HepG2 (cell line): ENCODE measurements around the gene GMPPB. TPM values are rescaled to one million over a fixed set of nuclear protein-coding genes. Genes with fewer than 3 reads are reported as not detected.

ENCODE experiments used
- ATF2 ChIP-seq: sonication (generic); formaldehyde crosslinking; IDR thresholded peaks from 2 replicates; pipeline ENCODE4 v1.4.0; 2020; ENCODE audit warnings: missing genetic modification reagents
- CBX1 ChIP-seq: IDR thresholded peaks from one replicate; pipeline ENCODE4 v1.6.1; 2016; ENCODE audit warnings: antibody characterized with exemption, low read depth
- FLYWCH1 ChIP-seq: sonication (generic); formaldehyde crosslinking; IDR thresholded peaks from 2 replicates; pipeline ENCODE4 v1.8.1; 2023; ENCODE audit warnings: mild to moderate bottlenecking, missing genetic modification reagents
- HDAC6 ChIP-seq: fragments of 200-600 bp; sonication (generic); IDR thresholded peaks from 2 replicates; pipeline ENCODE4 v1.7.0; 2017; ENCODE audit warnings: mild to moderate bottlenecking, antibody characterized with exemption, low read length, low read depth
- KDM6A ChIP-seq: IDR thresholded peaks from 2 replicates; pipeline ENCODE4 v1.6.1; 2016; ENCODE audit warnings: low read depth
- NFATC3 ChIP-seq: sonication (generic); formaldehyde crosslinking; IDR thresholded peaks from 2 replicates; pipeline ENCODE4 v1.5.1; 2020; ENCODE audit warnings: mild to moderate bottlenecking, missing genetic modification reagents
- RCOR2 ChIP-seq: IDR thresholded peaks from 2 replicates; pipeline ENCODE4 v1.6.1; 2016; ENCODE audit warnings: missing biosample characterization, missing genetic modification reagents
- SMYD3 ChIP-seq: sonication (generic); formaldehyde crosslinking; IDR thresholded peaks from 2 replicates; pipeline ENCODE4 v1.8.1; 2023; ENCODE audit warnings: mild to moderate bottlenecking, missing genetic modification reagents
- TAF1 ChIP-seq: sonication (generic); formaldehyde crosslinking; IDR thresholded peaks from 2 replicates; pipeline ENCODE4 v1.4.0; 2020; ENCODE audit warnings: missing genetic modification reagents
- YY1 ChIP-seq: IDR thresholded peaks from 2 replicates; pipeline ENCODE4 v1.6.1; 2011; ENCODE audit warnings: low read length, low read depth, moderate library complexity, mild to moderate bottlenecking; ENCODE audit not compliant: insufficient read depth, insufficient replicate concordance
- ZFP82 ChIP-seq: sonication (generic); formaldehyde crosslinking; IDR thresholded peaks from 2 replicates; pipeline ENCODE4 v1.5.1; 2020; ENCODE audit warnings: mild to moderate bottlenecking, missing genetic modification reagents, borderline replicate concordance
- ZNF296 ChIP-seq: sonication (generic); formaldehyde crosslinking; conservative IDR thresholded peaks from 2 replicates; pipeline ENCODE4 v1.5.0; 2020; ENCODE audit warnings: mild to moderate bottlenecking, missing genetic modification reagents
- ZNF503 ChIP-seq: sonication (generic); formaldehyde crosslinking; IDR thresholded peaks from 2 replicates; pipeline ENCODE4 v1.4.0; 2020; ENCODE audit warnings: missing genetic modification reagents
- ZNF713 ChIP-seq: sonication (generic); formaldehyde crosslinking; IDR thresholded peaks from 2 replicates; pipeline ENCODE4 v1.4.0; 2020; ENCODE audit warnings: mild to moderate bottlenecking, missing genetic modification reagents
- ZNF724P ChIP-seq: sonication (generic); formaldehyde crosslinking; IDR thresholded peaks from 2 replicates; pipeline ENCODE4 v1.8.0; 2022; ENCODE audit warnings: missing genetic modification reagents, borderline replicate concordance
- polyA plus RNA-seq, 8 experiments: library from polyadenylated mRNA; depleted of rRNA in 3 of 8; stranded (reverse) in 7 of 8; unstranded in 1 of 8; fragments of >200 nt; fragmentation: Illumina TruSeq in 4 of 8; extraction: Trizol in 4 of 8; gene quantifications; 2 replicates each; pipeline versions ENCODE4 v1.2.1 to v1.2.3, GENCODE V29; 2011 to 2016; ENCODE audit warnings: low read depth in 4 of 8, missing spikeins in 1 of 8, mixed read lengths in 1 of 8; ENCODE audit not compliant: insufficient read depth in 1 of 8
- total RNA-seq, 5 experiments: library from RNA; depleted of rRNA; stranded (reverse); fragments of >200 nt; fragmentation: Illumina TruSeq; extraction: Trizol; gene quantifications; 2 replicates each; pipeline ENCODE4 v1.2.3, GENCODE V29; 2016; ENCODE audit warnings: low read depth in 1 of 5
- TF ChIP-seq, protein P1 (sequence below): IDR thresholded peaks from 2 replicates; pipeline ENCODE4 v1.4.0; 2020; ENCODE audit warnings: mild to moderate bottlenecking, missing genetic modification reagents
- TF ChIP-seq, protein P2 (sequence below): IDR thresholded peaks from 2 replicates; pipeline ENCODE4 v1.6.1; 2016; ENCODE audit warnings: low read depth
- TF ChIP-seq, protein P3 (sequence below): sonication (generic); formaldehyde crosslinking; IDR thresholded peaks from 2 replicates; pipeline ENCODE4 v1.8.1; 2022; ENCODE audit warnings: mild to moderate bottlenecking, missing genetic modification reagents
- TF ChIP-seq, protein P4 (sequence below): sonication (generic); formaldehyde crosslinking; IDR thresholded peaks from 2 replicates; pipeline ENCODE4 v1.8.0; 2022; ENCODE audit warnings: mild to moderate bottlenecking, missing genetic modification reagents, moderate library complexity

Gene GMPPB
- total and polyA plus RNA-seq, 2 of the 13 experiments (the other 11 are each of a cell fraction or from before 2014, with no cell fraction given) = 6.5 to 23.1 TPM

DNA sequence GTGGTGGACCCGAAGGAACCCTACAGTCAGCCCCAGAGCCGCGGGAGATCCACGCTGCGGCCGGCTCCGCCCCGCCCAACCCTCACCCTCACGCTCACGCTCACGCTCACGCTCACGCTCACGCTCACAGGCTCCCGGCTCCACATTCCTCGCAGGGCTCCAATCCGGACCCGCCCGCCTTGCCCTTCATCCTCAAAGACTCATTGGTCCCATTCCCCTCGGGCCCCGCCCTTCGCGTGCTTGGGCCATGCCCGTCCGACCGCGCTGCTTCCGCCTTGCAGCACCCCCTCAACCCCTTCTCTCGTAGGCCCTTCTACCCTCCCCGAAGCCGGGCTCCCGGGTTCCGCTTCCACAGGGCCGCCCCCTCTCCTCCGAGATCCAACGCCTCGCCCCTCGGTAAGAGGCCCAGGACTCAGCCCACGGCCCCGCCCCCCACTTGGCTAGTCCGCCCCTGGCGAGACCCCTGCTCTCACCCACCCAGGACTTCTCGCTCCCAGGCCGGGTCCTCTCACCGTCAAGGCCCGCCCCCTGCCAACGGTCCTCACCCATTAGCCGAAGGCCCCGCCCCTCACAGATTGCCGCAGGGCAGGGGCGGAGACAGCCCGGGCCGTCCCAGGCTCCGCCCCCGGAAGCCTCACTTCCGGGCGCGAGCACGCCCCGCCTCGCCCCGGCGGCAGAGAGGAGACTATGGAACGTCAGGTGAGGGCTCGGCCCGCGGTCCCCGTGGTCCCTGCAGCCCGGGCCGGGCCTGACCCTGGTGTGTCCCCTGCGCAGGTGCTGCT lies 49.8 kb downstream of the GMPPB start, which contains the start of gene APEH (continued):
- TF ChIP-seq, protein P1, sequence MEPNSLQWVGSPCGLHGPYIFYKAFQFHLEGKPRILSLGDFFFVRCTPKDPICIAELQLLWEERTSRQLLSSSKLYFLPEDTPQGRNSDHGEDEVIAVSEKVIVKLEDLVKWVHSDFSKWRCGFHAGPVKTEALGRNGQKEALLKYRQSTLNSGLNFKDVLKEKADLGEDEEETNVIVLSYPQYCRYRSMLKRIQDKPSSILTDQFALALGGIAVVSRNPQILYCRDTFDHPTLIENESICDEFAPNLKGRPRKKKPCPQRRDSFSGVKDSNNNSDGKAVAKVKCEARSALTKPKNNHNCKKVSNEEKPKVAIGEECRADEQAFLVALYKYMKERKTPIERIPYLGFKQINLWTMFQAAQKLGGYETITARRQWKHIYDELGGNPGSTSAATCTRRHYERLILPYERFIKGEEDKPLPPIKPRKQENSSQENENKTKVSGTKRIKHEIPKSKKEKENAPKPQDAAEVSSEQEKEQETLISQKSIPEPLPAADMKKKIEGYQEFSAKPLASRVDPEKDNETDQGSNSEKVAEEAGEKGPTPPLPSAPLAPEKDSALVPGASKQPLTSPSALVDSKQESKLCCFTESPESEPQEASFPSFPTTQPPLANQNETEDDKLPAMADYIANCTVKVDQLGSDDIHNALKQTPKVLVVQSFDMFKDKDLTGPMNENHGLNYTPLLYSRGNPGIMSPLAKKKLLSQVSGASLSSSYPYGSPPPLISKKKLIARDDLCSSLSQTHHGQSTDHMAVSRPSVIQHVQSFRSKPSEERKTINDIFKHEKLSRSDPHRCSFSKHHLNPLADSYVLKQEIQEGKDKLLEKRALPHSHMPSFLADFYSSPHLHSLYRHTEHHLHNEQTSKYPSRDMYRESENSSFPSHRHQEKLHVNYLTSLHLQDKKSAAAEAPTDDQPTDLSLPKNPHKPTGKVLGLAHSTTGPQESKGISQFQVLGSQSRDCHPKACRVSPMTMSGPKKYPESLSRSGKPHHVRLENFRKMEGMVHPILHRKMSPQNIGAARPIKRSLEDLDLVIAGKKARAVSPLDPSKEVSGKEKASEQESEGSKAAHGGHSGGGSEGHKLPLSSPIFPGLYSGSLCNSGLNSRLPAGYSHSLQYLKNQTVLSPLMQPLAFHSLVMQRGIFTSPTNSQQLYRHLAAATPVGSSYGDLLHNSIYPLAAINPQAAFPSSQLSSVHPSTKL (CRISPR knock-in tag) = no peak; the same call in 1 of the 2 replicates
- no peak for TF ChIP-seq NFATC3 (CRISPR knock-in tag)
- no peak for TF ChIP-seq ZNF503 (CRISPR knock-in tag)
- TF ChIP-seq RCOR2 (CRISPR knock-in tag) = no peak
- TF ChIP-seq HDAC6 = no peak
- TF ChIP-seq TAF1 (CRISPR knock-in tag) = peak; percentile 65; the same call in 1 of the 2 replicates
- peak; percentile 64; the same call in 1 of the 2 replicates for TF ChIP-seq ZFP82 (CRISPR knock-in tag)
- TF ChIP-seq YY1 = peak; percentile 30
- TF ChIP-seq CBX1 = peak; percentile 23
- no peak for TF ChIP-seq ATF2 (CRISPR knock-in tag)
- no peak for TF ChIP-seq ZNF724P (CRISPR knock-in tag)
- no peak for TF ChIP-seq FLYWCH1 (CRISPR knock-in tag)
- TF ChIP-seq, protein P2, sequence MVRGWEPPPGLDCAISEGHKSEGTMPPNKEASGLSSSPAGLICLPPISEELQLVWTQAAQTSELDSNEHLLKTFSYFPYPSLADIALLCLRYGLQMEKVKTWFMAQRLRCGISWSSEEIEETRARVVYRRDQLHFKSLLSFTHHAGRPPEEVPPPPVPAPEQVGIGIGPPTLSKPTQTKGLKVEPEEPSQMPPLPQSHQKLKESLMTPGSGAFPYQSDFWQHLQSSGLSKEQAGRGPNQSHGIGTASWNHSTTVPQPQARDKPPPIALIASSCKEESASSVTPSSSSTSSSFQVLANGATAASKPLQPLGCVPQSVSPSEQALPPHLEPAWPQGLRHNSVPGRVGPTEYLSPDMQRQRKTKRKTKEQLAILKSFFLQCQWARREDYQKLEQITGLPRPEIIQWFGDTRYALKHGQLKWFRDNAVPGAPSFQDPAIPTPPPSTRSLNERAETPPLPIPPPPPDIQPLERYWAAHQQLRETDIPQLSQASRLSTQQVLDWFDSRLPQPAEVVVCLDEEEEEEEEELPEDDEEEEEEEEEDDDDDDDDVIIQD (CRISPR knock-in tag) = 0 out of 2 replicates have a peak, but pooled peaks have one; percentile 13
- TF ChIP-seq, protein P3, sequence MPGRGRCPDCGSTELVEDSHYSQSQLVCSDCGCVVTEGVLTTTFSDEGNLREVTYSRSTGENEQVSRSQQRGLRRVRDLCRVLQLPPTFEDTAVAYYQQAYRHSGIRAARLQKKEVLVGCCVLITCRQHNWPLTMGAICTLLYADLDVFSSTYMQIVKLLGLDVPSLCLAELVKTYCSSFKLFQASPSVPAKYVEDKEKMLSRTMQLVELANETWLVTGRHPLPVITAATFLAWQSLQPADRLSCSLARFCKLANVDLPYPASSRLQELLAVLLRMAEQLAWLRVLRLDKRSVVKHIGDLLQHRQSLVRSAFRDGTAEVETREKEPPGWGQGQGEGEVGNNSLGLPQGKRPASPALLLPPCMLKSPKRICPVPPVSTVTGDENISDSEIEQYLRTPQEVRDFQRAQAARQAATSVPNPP (CRISPR knock-in tag) = peak; percentile 49; the same call in 1 of the 2 replicates
- no peak for TF ChIP-seq ZNF296
- TF ChIP-seq ZNF713 = no peak
- TF ChIP-seq SMYD3 (CRISPR knock-in tag) = no peak
- TF ChIP-seq KDM6A = no peak
- TF ChIP-seq, protein P4, sequence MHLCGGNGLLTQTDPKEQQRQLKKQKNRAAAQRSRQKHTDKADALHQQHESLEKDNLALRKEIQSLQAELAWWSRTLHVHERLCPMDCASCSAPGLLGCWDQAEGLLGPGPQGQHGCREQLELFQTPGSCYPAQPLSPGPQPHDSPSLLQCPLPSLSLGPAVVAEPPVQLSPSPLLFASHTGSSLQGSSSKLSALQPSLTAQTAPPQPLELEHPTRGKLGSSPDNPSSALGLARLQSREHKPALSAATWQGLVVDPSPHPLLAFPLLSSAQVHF (CRISPR knock-in tag) = peak; percentile 83; the same call in 1 of the 2 replicates
